GM23248 (cell line): ENCODE measurements around the gene AFF3. TPM values are rescaled to one million over a fixed set of nuclear protein-coding genes. Genes with fewer than 3 reads are reported as not detected.

ENCODE experiments used
- DNase-seq: peaks from one replicate; pipeline ENCODE4 v3.0.0-alpha.2; 2015
- H2AFZ ChIP-seq: fragments of 200-600 bp; sonication (generic); 2 replicates; pipeline ENCODE4 v1.6.1; 2016; ENCODE audit warnings: antibody characterized with exemption
- H3F3A ChIP-seq: fragments of 200-600 bp; sonication (generic); 2 replicates; pipeline ENCODE4 v1.6.1; 2016; ENCODE audit warnings: mild to moderate bottlenecking, antibody characterized with exemption, mixed run types; ENCODE audit not compliant: insufficient read depth
- H3K27ac ChIP-seq: fragments of 200-600 bp; sonication (generic); 2 replicates; pipeline ENCODE4 v1.5.1; 2016; ENCODE audit warnings: mild to moderate bottlenecking
- H3K27me3 ChIP-seq: fragments of 200-600 bp; sonication (generic); replicated peaks from 2 replicates; pipeline ENCODE4 v1.6.1; 2016; ENCODE audit warnings: mild to moderate bottlenecking; ENCODE audit not compliant: insufficient read depth
- H3K36me3 ChIP-seq: fragments of 200-600 bp; sonication (generic); 2 replicates; pipeline ENCODE4 v1.6.1; 2016; ENCODE audit warnings: low read depth, mild to moderate bottlenecking
- H3K4me1 ChIP-seq: fragments of 200-600 bp; sonication (generic); 2 replicates; pipeline ENCODE4 v1.6.1; 2016; ENCODE audit warnings: mild to moderate bottlenecking; ENCODE audit not compliant: insufficient read depth
- H3K4me2 ChIP-seq: fragments of 200-600 bp; sonication (generic); one replicate; pipeline ENCODE4 v1.6.1; 2016; ENCODE audit warnings: mild to moderate bottlenecking; ENCODE audit not compliant: unreplicated experiment
- H3K4me3 ChIP-seq: fragments of 200-600 bp; sonication (generic); 2 replicates; pipeline ENCODE4 v1.5.1; 2016; ENCODE audit warnings: mild to moderate bottlenecking
- H3K79me2 ChIP-seq: fragments of 200-600 bp; sonication (generic); 2 replicates; pipeline ENCODE4 v1.6.1; 2016; ENCODE audit warnings: mild to moderate bottlenecking; ENCODE audit not compliant: insufficient read depth
- H3K9ac ChIP-seq: fragments of 200-600 bp; sonication (generic); 2 replicates; pipeline ENCODE4 v1.6.1; 2016; ENCODE audit warnings: mild to moderate bottlenecking
- H3K9me2 ChIP-seq: fragments of 200-600 bp; sonication (generic); 2 replicates; pipeline ENCODE4 v1.6.1; 2016; ENCODE audit warnings: mixed run types, mild to moderate bottlenecking, moderate library complexity; ENCODE audit not compliant: insufficient read depth
- H3K9me3 ChIP-seq: fragments of 200-600 bp; sonication (generic); one replicate; pipeline ENCODE4 v1.6.1; 2017; ENCODE audit warnings: low read depth
- H4K20me1 ChIP-seq: fragments of 200-600 bp; sonication (generic); 2 replicates; pipeline ENCODE4 v1.6.0; 2016; ENCODE audit not compliant: insufficient read depth
- EZH2 ChIP-seq: fragments of 200-600 bp; sonication (generic); IDR thresholded peaks from 2 replicates; pipeline ENCODE4 v1.6.1; 2018; ENCODE audit warnings: antibody characterized with exemption, mild to moderate bottlenecking; ENCODE audit not compliant: insufficient read depth, poor library complexity, severe bottlenecking
- EZH2phosphoT487 ChIP-seq: fragments of 200-600 bp; sonication (generic); IDR thresholded peaks from 2 replicates; pipeline ENCODE4 v1.6.1; 2018; ENCODE audit warnings: antibody characterized with exemption, moderate library complexity, mild to moderate bottlenecking, low read depth; ENCODE audit not compliant: insufficient read depth
- WGBS, 2 experiments: methylation state at CpG; one replicate each; pipeline ENCODE4 v1.1.6; 2015 to 2017; ENCODE audit warnings: low lambda C conversion rate in 2 of 2, low coverage in 1 of 2; ENCODE audit errors: missing lambda C conversion rate in 2 of 2; 5-methylcytosine and 5-hydroxymethylcytosine counted together
- in situ Hi-C: fragments of 300-500 bp; cut with MboI; formaldehyde crosslinking; loops from 2 replicates; pipeline ENCODE4 v1.15.0; 2020
- polyA plus RNA-seq: library from polyadenylated mRNA; unstranded; fragments of >200 nt; fragmentation: Nextera tagmentation; extraction: Ambion mirVana; gene quantifications from 2 replicates; pipeline ENCODE4 v1.2.1, GENCODE V29; 2016
- total RNA-seq: library from RNA; depleted of rRNA; stranded (reverse); fragments of >200 nt; shearing (Covaris generic); gene quantifications from 2 replicates; pipeline ENCODE4 v1.2.3, GENCODE V29; 2014

Gene AFF3
- total and polyA plus RNA-seq, 2 experiments from 2014 or later: 0.56 to 0.86 TPM

DNA sequence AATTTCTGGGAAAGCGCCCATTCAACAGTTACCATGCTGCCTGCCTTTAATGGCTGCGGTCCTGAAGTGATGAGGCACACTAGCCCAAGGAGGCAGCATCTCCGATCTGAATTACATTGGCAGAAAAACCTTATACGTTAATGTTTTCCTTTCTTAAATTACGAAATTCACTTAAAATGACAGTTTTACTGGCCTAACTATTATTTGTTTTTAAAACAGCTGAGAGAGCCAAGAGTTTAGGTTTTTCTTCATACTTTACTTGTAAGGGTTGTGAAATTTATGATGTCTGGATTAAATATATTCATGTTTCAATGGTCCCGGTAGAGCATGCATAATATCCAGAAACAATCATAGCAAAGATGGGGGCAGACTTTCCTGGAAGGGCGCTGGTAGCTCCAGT, 537.4 kb downstream of the AFF3 start:
- H2AFZ ChIP-seq: 0 out of 2 replicates have a peak overlapping the region, but pooled peaks have one; percentile 17
- no peaks in the 10 kb centered on the region for H3K27me3 ChIP-seq
- H3K9ac ChIP-seq: no peak overlapping the region
- no peaks in the 10 kb centered on the region for H3K79me2 ChIP-seq
- 36% methylated on average over 7 of the region's 7 CpGs for WGBS, 2 experiments
- H3F3A ChIP-seq: no peaks in the 10 kb centered on the region
- no peak for TF ChIP-seq EZH2
- no peak for TF ChIP-seq EZH2phosphoT487
- in situ Hi-C loops: no loop called here
- H3K4me1 ChIP-seq: peaks cover 20% of the 10 kb centered on the region
- H4K20me1 ChIP-seq: no peaks in the 10 kb centered on the region
- H3K9me2 ChIP-seq: no peaks in the 10 kb centered on the region
- peak; percentile 37 for DNase-seq
- H3K4me2 ChIP-seq: no peak overlapping the region
- no peaks in the 10 kb centered on the region for H3K9me3 ChIP-seq
- H3K4me3 ChIP-seq: no peak overlapping the region
- no peaks in the 10 kb centered on the region for H3K36me3 ChIP-seq
- H3K27ac ChIP-seq: no peak overlapping the region

DNA sequence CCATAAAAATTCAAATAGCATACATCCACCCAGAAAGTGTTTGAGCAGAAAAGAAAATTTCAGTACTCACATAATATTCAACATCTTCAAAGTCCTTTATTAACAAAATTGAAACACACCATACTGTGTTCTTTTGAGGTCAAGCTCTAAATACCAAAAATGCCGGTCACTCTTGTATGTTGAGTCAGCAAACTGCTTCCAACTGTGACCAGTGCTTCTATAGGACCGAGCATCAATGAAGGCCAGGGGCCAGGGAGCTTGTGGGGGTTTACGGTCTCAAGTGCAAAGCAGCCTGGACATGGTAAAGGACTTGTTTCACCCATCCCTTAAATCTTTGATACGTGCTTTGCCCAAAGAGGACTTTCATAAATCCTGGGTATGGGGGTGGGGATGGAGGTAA, 539.9 kb downstream of the AFF3 start:
- no peaks in the 10 kb centered on the region for H4K20me1 ChIP-seq
- 0 out of 2 replicates have a peak, but pooled peaks cover 3% of the 10 kb centered on the region for H3F3A ChIP-seq
- in situ Hi-C loops: no loop called here
- 54 to 56% methylated on average over 4 of the region's 4 CpGs for WGBS, 2 experiments
- H3K9me3 ChIP-seq: no peaks in the 10 kb centered on the region
- H3K27ac ChIP-seq: no peak overlapping the region
- DNase-seq: peak; percentile 81
- no peaks in the 10 kb centered on the region for H3K9me2 ChIP-seq
- H3K4me3 ChIP-seq: no peak overlapping the region
- H3K79me2 ChIP-seq: no peaks in the 10 kb centered on the region
- no peak overlapping the region for H3K9ac ChIP-seq
- H3K27me3 ChIP-seq: no peaks in the 10 kb centered on the region
- H3K4me2 ChIP-seq: peak overlapping the region; percentile 18
- TF ChIP-seq EZH2phosphoT487 (no peak), EZH2 (no peak)
- peaks cover 24% of the 10 kb centered on the region for H3K4me1 ChIP-seq
- H3K36me3 ChIP-seq: no peaks in the 10 kb centered on the region
- H2AFZ ChIP-seq: no peak overlapping the region

DNA sequence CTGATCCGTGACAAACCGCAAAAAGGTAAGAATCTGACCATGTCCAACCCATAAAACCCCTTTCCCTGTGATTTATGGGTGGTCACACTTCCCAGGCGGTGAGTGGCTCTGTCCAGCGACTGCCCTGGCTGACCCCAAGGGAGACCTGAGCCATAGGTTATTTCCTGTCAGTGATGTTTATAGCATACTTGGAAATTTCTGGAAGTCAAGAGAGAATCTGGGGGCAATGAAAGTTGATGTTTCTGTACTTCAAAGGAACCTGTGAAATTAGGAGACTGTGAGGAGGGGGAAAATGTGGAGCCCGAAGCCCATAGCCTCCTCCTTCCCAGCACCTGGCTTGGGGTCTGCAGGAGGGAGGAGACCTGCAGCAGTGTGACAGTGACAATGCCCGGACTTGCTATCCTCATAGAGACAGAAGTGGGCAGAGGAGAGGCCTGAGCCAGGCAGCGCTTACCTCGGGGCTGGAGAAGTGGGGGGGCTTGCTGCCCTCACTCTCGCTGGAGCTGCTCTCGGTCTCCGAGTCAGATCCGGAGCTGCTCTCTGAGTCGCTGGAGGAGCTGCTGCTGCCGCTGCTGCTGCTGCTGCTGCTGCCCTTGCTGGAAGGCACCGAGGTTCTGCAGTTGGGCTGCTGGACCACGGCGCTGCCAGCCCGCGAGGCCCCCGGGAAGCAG, 541.3 kb downstream of the AFF3 start:
- TF ChIP-seq EZH2phosphoT487 (no peak), EZH2 (no peak)
- in situ Hi-C loops: no loop called here
- no peaks in the 10 kb centered on the region for H4K20me1 ChIP-seq
- H3K27ac ChIP-seq: no peak overlapping the region
- WGBS, 2 experiments: 83 to 89% methylated on average over 17 to 19 of the region's 20 CpGs
- H3K9me2 ChIP-seq: no peaks in the 10 kb centered on the region
- no peak overlapping the region for H2AFZ ChIP-seq
- H3F3A ChIP-seq: 0 out of 2 replicates have a peak, but pooled peaks cover 3% of the 10 kb centered on the region
- H3K4me2 ChIP-seq: no peak overlapping the region
- DNase-seq: no peak
- no peaks in the 10 kb centered on the region for H3K79me2 ChIP-seq
- no peaks in the 10 kb centered on the region for H3K36me3 ChIP-seq
- H3K27me3 ChIP-seq: no peaks in the 10 kb centered on the region
- H3K9me3 ChIP-seq: no peaks in the 10 kb centered on the region
- no peak overlapping the region for H3K4me3 ChIP-seq
- H3K4me1 ChIP-seq: peaks cover 19% of the 10 kb centered on the region
- no peak overlapping the region for H3K9ac ChIP-seq

DNA sequence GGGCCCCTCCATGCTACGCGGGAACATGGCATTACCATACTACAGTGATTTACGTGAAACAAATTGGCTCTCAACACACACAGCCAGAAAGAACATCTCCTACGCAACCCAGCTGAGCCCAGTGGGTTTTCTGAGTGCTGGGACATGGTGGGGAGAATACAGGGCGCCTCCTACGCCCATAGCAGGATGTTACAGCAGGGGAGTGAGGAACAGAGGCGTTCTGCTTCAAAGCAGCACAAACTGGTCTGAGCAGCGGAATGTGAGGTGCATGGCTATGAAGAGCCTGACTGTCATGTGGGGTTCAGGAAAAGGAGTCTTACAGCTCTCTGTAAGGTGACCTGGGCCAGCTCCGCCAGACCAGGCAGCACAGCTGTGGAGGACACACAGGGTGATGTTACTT, 543.9 kb downstream of the AFF3 start:
- 97 to 98% methylated on average over 9 of the region's 9 CpGs for WGBS, 2 experiments
- DNase-seq: no peak
- Histone ChIP-seq H3K36me3 (no peaks in the 10 kb centered on the region), H3K27ac (no peak overlapping the region), H3K9ac (no peak overlapping the region), H3K9me2 (no peaks in the 10 kb centered on the region), H3K27me3 (no peaks in the 10 kb centered on the region), H3K79me2 (no peaks in the 10 kb centered on the region), H3K4me3 (no peak overlapping the region), H4K20me1 (no peaks in the 10 kb centered on the region), H3K4me2 (no peak overlapping the region), H3F3A (0 out of 2 replicates have a peak, but pooled peaks cover 3% of the 10 kb centered on the region), H3K4me1 (peaks cover 19% of the 10 kb centered on the region), H2AFZ (no peak overlapping the region), H3K9me3 (no peaks in the 10 kb centered on the region)
- in situ Hi-C loops: no loop called here
- no peak for TF ChIP-seq EZH2phosphoT487
- no peak for TF ChIP-seq EZH2

DNA sequence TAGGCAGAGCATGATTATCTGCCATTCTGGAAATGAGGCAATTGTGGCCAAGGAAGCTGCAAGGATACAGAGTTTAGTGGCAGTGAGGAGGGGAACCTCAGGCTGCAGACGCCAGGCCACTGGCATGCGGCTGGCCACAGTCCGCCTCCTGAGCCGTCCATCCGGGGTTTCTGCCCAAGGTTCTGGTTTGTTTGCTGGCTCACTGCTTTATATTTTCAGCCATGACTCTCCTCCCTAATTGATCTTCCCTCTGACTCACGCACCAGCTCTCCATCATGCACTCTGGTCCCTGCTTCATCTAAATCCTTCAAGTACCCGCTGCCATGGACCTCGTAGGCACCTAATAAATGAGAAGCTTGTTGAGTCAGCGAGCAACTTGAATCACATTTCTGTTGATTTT, 544.8 kb downstream of the AFF3 start:
- TF ChIP-seq EZH2 (no peak), EZH2phosphoT487 (no peak)
- Histone ChIP-seq H3K36me3 (no peaks in the 10 kb centered on the region), H3K9me2 (no peaks in the 10 kb centered on the region), H3K9ac (no peak overlapping the region), H4K20me1 (no peaks in the 10 kb centered on the region), H3F3A (0 out of 2 replicates have a peak, but pooled peaks cover 3% of the 10 kb centered on the region), H3K79me2 (no peaks in the 10 kb centered on the region), H2AFZ (no peak overlapping the region), H3K4me2 (no peak overlapping the region), H3K4me1 (peaks cover 15% of the 10 kb centered on the region), H3K9me3 (no peaks in the 10 kb centered on the region), H3K27me3 (no peaks in the 10 kb centered on the region), H3K27ac (no peak overlapping the region), H3K4me3 (no peak overlapping the region)
- peak; percentile 62 for DNase-seq
- 50 to 60% methylated on average over 9 of the region's 9 CpGs for WGBS, 2 experiments
- in situ Hi-C loops: no loop called here
